ENCODE data around the gene RASA2.

The RASA2 gene

GRCh38 chr3:141447383-141447782 is 39.4 kb upstream of the RASA2 start:
- Histone ChIP-seq H3K36me3 (ENCODE audit: control insufficient read depth, insufficient read depth, low read length) (peaks cover 41% of the 10 kb centered on the region), H3K27ac (ENCODE audit: low read depth, low read length, severe bottlenecking) (peak overlapping the region; percentile 30), H3K4me1 (ENCODE audit: control insufficient read depth, insufficient read depth, low read length, poor library complexity, severe bottlenecking) (peaks cover 8% of the 10 kb centered on the region), H3K4me3 (ENCODE audit: extremely low read depth, insufficient read depth, low read length, poor library complexity, severe bottlenecking) (no peak overlapping the region), H3K9me3 (ENCODE audit: control insufficient read depth, low read length) (no peaks in the 10 kb centered on the region)
- WGBS, 2 experiments (ENCODE audit: insufficient coverage in 2 of 2), result 95 to 97% methylated on average over 5 of the region's 6 CpGs

DNA sequence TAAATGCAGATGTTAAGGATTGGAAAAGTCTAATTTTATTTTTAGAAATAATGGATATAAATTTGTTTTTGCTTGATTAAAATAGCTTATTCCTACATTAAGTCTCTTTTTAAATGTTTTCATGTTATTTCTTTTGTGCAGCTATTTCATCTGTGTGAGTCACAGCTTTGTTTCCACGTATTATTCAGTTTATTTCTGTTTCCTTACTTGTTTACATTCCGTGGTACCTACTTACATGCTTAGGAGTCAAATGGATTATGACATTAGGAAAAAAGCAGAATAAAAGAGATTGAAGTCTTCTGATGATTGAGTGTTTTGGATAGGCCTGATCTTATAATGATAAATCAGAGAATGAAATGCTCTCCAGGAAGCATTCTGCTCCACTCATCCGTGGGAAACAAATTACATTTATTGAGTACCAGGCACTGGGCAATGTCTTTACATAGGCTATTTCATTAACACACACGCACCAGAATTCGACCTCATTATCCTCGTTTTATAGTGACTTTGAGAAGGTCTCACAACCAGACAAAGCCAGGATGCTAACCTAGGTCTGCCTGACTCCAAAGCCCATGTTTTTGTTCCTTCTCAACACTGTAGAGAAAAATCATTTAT is 38.1 kb upstream of the RASA2 start:
- H3K9me3 ChIP-seq (ENCODE audit: control insufficient read depth, low read length), result no peaks in the 10 kb centered on the region
- 92 to 93% methylated on average over 2 to 3 of the region's 6 CpGs for WGBS, 2 experiments (ENCODE audit: insufficient coverage in 2 of 2)
- H3K4me1 ChIP-seq (ENCODE audit: control insufficient read depth, insufficient read depth, low read length, poor library complexity, severe bottlenecking), result peaks cover 11% of the 10 kb centered on the region
- H3K4me3 ChIP-seq (ENCODE audit: extremely low read depth, insufficient read depth, low read length, poor library complexity, severe bottlenecking), result no peak overlapping the region
- H3K36me3 ChIP-seq (ENCODE audit: control insufficient read depth, insufficient read depth, low read length), result peaks cover 28% of the 10 kb centered on the region
- H3K27ac ChIP-seq (ENCODE audit: low read depth, low read length, severe bottlenecking), result peak overlapping the region; percentile 29

DNA sequence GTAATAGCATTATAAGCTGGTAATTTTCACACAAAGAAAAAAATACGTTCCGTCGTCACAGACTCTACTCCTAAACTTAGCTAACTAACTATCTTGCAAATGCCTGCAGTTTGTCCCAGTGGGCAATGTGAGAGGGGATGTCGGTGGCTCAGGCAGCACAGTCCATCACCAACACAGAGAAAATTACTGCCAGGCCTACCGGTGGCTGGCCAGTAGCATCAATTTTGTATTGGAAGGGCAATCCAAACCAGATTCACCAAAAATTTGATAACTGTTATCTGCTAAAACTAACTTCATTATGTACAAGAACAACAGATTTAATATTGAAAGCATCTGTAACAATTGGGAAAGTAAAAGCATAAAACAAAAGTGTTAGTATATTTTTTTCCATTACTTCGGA is 37.4 kb upstream of the RASA2 start:
- Histone ChIP-seq H3K4me1 (ENCODE audit: control insufficient read depth, insufficient read depth, low read length, poor library complexity, severe bottlenecking) (peaks cover 11% of the 10 kb centered on the region), H3K4me3 (ENCODE audit: extremely low read depth, insufficient read depth, low read length, poor library complexity, severe bottlenecking) (no peak overlapping the region), H3K36me3 (ENCODE audit: control insufficient read depth, insufficient read depth, low read length) (peaks cover 21% of the 10 kb centered on the region), H3K9me3 (ENCODE audit: control insufficient read depth, low read length) (no peaks in the 10 kb centered on the region), H3K27ac (ENCODE audit: low read depth, low read length, severe bottlenecking) (peak overlapping the region; percentile 29)
- WGBS, 2 experiments (ENCODE audit: insufficient coverage in 2 of 2), result 91 to 100% methylated on average over 1 to 2 of the region's 6 CpGs

GRCh38 chr3:141450727-141451375 is 36.0 kb upstream of the RASA2 start:
- Histone ChIP-seq H3K36me3 (ENCODE audit: control insufficient read depth, insufficient read depth, low read length) (peaks cover 6% of the 10 kb centered on the region), H3K27ac (ENCODE audit: low read depth, low read length, severe bottlenecking) (no peak overlapping the region), H3K4me1 (ENCODE audit: control insufficient read depth, insufficient read depth, low read length, poor library complexity, severe bottlenecking) (peaks cover 17% of the 10 kb centered on the region), H3K9me3 (ENCODE audit: control insufficient read depth, low read length) (no peaks in the 10 kb centered on the region), H3K4me3 (ENCODE audit: extremely low read depth, insufficient read depth, low read length, poor library complexity, severe bottlenecking) (no peak overlapping the region)
- WGBS, 2 experiments (ENCODE audit: insufficient coverage in 2 of 2), result 90 to 93% methylated on average over 8 of the region's 8 CpGs

DNA sequence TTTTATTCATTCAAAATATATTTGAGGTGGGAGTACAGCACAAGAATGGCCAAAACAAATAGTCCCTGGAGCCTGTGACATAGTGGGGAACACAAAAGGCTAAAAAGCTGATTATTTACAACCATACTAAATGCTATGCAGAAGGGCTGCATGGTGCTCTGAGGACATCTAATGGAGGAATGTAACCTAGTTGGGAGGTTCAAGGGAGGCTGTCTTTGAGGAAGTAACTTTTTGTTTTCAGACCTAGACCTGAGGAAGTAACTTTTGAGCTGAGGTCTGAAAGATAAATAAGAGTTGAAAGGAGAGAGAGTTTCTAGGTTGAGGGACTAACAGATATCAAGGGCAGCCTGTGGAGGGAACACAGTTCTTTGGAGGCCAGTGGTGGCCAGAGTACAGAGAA is 34.8 kb upstream of the RASA2 start:
- H3K4me1 ChIP-seq (ENCODE audit: control insufficient read depth, insufficient read depth, low read length, poor library complexity, severe bottlenecking), result peaks cover 20% of the 10 kb centered on the region
- no peak overlapping the region for H3K27ac ChIP-seq (ENCODE audit: low read depth, low read length, severe bottlenecking)

GRCh38 chr3:141452773-141453172 is 34.1 kb upstream of the RASA2 start:
- Histone ChIP-seq H3K4me1 (ENCODE audit: control insufficient read depth, insufficient read depth, low read length, poor library complexity, severe bottlenecking) (peaks cover 20% of the 10 kb centered on the region), H3K9me3 (ENCODE audit: control insufficient read depth, low read length) (no peaks in the 10 kb centered on the region), H3K4me3 (ENCODE audit: extremely low read depth, insufficient read depth, low read length, poor library complexity, severe bottlenecking) (no peak overlapping the region), H3K27ac (ENCODE audit: low read depth, low read length, severe bottlenecking) (no peak overlapping the region), H3K36me3 (ENCODE audit: control insufficient read depth, insufficient read depth, low read length) (no peaks in the 10 kb centered on the region)
- WGBS, 2 experiments (ENCODE audit: insufficient coverage in 2 of 2), result 91 to 92% methylated on average over 1 of the region's 1 CpG

More for the DNA sequence above, 34.8 kb upstream of the RASA2 start:
- Histone ChIP-seq H3K4me3 (ENCODE audit: extremely low read depth, insufficient read depth, low read length, poor library complexity, severe bottlenecking) (no peak overlapping the region), H3K9me3 (ENCODE audit: control insufficient read depth, low read length) (no peaks in the 10 kb centered on the region), H3K36me3 (ENCODE audit: control insufficient read depth, insufficient read depth, low read length) (peaks cover 6% of the 10 kb centered on the region)

DNA sequence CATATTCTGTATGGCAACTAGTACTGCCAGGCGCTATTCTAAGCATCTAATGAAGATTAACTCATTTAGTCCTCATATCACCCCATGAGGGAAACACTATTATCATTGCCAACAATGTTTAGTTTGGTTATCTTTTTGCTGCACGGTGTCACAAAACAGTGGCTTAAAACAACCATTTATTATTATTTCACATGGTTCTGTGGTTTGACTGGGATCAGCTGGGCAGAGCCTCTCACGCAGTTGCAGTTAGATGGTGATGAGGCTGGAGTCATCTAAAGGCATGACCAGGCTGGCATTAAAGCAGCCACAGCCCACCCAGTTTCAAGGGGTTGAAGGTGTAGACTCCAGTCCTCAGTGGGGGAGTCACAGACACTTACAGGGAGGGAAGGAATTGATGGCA is 32.8 kb upstream of the RASA2 start:
- Histone ChIP-seq H3K27ac (ENCODE audit: low read depth, low read length, severe bottlenecking) (no peak overlapping the region), H3K4me3 (ENCODE audit: extremely low read depth, insufficient read depth, low read length, poor library complexity, severe bottlenecking) (no peak overlapping the region), H3K9me3 (ENCODE audit: control insufficient read depth, low read length) (no peaks in the 10 kb centered on the region), H3K36me3 (ENCODE audit: control insufficient read depth, insufficient read depth, low read length) (no peaks in the 10 kb centered on the region), H3K4me1 (ENCODE audit: control insufficient read depth, insufficient read depth, low read length, poor library complexity, severe bottlenecking) (peaks cover 15% of the 10 kb centered on the region)
- whole genome bisulfite sequencing, 2 experiments (ENCODE audit: insufficient coverage in 2 of 2), result 100% methylated on average over 1 to 2 of the region's 3 CpGs

DNA sequence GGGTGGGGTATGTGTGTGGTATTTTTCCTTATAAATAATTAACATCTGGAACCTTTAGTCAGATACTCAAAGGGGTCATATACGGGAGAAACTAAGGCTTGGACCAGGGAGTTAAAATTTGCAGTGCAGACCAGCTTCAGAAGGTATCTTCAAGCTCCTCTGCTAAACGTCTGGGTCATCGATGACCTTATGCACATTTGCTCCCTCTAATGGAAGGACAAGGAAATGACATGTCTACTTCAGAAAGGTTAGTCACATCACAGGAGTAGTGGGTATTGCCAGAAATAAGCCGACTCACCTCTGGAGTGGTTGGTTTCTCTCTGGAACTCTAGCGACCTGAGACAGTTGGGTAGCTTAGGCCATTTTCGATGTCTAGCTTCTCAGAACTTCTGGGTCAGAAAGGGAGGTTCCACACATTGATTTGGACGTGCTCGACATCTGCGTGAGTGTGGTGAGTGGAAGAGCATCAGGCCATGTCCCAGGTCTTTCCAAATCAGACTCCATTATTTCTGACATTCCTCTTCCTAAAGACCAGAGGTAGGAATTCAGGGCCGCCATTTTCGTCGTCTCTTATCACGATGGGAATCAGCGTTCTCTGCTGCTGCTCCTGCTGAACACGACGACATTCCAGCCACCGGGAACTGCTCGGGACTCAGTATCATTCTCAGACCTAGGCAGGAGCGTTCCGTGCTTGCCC is 31.8 kb upstream of the RASA2 start:
- 76 to 78% methylated on average over 17 to 20 of the region's 20 CpGs for WGBS, 2 experiments (ENCODE audit: insufficient coverage in 2 of 2)
- Histone ChIP-seq H3K36me3 (ENCODE audit: control insufficient read depth, insufficient read depth, low read length) (no peaks in the 10 kb centered on the region), H3K4me3 (ENCODE audit: extremely low read depth, insufficient read depth, low read length, poor library complexity, severe bottlenecking) (no peak overlapping the region), H3K9me3 (ENCODE audit: control insufficient read depth, low read length) (no peaks in the 10 kb centered on the region), H3K4me1 (ENCODE audit: control insufficient read depth, insufficient read depth, low read length, poor library complexity, severe bottlenecking) (peaks cover 15% of the 10 kb centered on the region), H3K27ac (ENCODE audit: low read depth, low read length, severe bottlenecking) (no peak overlapping the region)

- no peak overlapping the region for H3K27ac ChIP-seq (ENCODE audit: low read depth, low read length, severe bottlenecking)
- H3K9me3 ChIP-seq (ENCODE audit: control insufficient read depth, low read length), result no peaks in the 10 kb centered on the region
- peaks cover 15% of the 10 kb centered on the region for H3K4me1 ChIP-seq (ENCODE audit: control insufficient read depth, insufficient read depth, low read length, poor library complexity, severe bottlenecking)
- H3K4me3 ChIP-seq (ENCODE audit: extremely low read depth, insufficient read depth, low read length, poor library complexity, severe bottlenecking), result no peak overlapping the region
- H3K36me3 ChIP-seq (ENCODE audit: control insufficient read depth, insufficient read depth, low read length), result no peaks in the 10 kb centered on the region
- WGBS, 2 experiments (ENCODE audit: insufficient coverage in 2 of 2), result 84 to 88% methylated on average over 11 to 14 of the region's 18 CpGs
Observed at GRCh38 chr3:141455603-141456300, 31.1 kb upstream of the RASA2 start.

GRCh38 chr3:141456301-141456625 is 30.6 kb upstream of the RASA2 start:
- Histone ChIP-seq H3K4me3 (ENCODE audit: extremely low read depth, insufficient read depth, low read length, poor library complexity, severe bottlenecking) (no peak overlapping the region), H3K9me3 (ENCODE audit: control insufficient read depth, low read length) (no peaks in the 10 kb centered on the region), H3K4me1 (ENCODE audit: control insufficient read depth, insufficient read depth, low read length, poor library complexity, severe bottlenecking) (peaks cover 15% of the 10 kb centered on the region), H3K27ac (ENCODE audit: low read depth, low read length, severe bottlenecking) (no peak overlapping the region), H3K36me3 (ENCODE audit: control insufficient read depth, insufficient read depth, low read length) (no peaks in the 10 kb centered on the region)
- WGBS, 2 experiments (ENCODE audit: insufficient coverage in 2 of 2), result 92 to 95% methylated on average over 9 to 11 of the region's 11 CpGs

All from mesodermal cell (in vitro differentiated cells).